Embryonic facial prominence (tissue), 1 donor: ENCODE data around the gene PRDX2.

Experiments
- DNase-seq: peaks from one replicate; pipeline ENCODE4 v3.0.0-alpha.2; 2016; ENCODE audit errors: extremely low spot score

Gene PRDX2

DNA sequence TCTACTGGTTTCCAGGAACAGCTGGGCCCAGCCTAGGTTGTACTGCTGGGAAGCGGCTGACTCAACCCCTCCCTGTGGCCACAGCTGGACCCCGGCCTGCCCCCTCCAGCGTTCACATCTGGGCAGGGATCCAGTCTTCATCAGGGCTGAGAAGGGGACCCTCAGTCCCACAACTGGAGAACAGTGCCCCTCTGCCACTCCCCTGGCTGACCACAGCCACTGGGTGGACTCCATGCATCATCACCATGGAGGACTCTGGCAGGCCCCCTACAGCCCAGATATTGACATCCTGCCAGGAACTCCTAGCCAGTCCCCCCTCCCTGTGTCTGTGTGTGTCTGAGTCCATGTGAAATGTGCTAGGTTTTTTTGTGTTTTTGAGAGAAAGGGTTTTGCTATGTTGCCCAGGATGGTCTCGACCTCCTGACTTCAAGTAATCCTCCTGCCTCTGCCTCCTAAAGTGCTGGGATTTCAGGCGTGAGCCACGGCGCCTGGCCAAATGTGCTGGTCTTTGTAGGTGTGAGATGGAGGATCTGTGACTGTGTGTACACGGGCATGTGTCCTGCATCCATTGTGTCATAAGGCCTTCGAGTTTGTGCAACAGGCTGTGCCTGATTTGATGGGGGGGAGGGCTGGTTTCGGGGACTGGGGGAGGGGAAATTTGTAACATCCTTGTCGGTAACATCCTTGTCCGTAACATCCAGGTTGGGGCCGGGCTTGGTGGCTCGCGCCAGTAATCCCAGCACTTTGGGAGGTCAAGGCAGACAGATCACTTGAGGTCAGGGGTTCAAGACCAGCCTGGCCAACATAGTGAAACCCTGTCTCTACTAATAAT is 22.2 kb downstream of the PRDX2 start:
- DNase-seq = no peak

- no peak for DNase-seq
Observed at GRCh38 chr19:12778905-12779161, 22.8 kb downstream of the PRDX2 start.

DNA sequence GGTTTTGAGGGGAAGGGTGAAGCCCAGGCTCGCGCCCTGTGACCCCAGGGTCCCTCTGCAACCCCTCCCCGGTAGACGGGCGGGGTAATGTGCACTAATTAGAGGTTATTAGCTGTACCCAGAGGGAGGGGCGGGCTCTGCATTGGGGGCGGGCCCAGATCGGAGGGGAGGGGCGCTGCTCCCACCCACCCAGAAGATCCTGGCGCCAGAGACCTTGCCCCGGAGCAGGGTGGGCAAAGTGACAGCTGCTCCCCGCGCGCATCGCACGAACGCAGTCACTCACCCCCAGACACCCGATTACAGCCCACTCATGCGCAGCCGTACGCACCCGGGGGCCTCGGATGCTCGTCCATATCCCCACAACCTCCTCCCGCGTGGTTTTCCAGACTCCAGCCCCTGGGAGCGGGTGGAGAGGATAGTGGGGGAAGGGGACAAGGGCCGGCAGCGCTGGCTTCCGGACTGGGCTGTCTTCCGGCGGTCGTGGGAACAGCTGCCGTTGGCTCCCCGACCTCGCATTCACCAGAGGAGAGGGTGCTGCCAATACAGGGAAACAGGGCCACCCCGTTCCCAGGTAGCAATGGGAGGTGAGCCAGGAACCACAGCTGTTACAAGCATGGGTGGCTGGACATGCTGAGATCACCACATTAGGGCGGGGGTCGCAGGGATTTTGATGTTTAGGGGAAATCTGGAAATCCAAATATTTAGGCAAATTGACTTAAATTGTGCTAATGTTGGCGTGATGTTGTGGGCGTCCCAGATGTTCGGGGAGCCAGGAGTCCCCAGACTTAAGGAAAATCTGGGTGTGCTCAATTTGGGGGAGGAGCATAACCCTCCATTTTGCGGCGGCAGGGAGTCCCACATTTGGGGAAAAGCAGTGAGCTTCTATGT is 23.3 kb downstream of the PRDX2 start:
- no peak for DNase-seq

DNA sequence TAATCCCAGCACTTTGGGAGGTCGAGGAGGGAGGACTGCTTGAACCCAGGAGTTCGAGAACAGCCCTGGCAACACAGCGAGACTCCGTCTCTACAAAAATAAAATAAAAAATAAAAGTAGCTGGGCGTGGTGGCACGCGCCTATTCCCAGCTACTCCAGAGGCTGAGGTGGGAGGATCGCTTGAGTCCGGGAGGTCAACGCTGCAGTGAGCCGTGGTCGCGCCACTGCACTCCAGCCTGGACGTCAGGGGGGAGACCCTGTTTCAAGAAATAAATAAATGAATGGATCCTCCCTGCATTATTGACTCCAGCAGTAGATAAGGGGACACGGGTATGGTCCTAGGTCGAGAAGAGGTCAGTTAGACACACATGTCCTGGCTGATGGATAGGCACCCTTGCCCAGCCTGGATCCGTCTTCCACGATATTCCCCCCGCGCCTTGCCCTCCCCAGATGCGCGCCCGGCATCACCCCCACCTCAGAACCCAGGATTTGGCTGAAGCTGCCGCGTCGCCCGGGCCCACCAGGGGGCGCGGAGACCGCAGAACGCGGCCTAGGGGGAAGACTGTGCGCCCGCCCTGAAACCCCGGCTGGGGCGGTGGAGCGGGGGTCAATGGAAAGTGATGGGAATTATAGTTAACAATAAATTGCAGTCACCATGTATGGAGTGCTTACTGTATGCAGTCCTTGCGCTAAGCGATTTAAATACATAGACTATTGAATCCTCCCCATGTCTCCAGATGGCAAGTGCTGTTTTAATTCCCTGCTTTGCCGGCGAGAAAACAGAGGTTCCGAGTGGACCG is 24.2 kb downstream of the PRDX2 start:
- peak; percentile 66 for DNase-seq

DNA sequence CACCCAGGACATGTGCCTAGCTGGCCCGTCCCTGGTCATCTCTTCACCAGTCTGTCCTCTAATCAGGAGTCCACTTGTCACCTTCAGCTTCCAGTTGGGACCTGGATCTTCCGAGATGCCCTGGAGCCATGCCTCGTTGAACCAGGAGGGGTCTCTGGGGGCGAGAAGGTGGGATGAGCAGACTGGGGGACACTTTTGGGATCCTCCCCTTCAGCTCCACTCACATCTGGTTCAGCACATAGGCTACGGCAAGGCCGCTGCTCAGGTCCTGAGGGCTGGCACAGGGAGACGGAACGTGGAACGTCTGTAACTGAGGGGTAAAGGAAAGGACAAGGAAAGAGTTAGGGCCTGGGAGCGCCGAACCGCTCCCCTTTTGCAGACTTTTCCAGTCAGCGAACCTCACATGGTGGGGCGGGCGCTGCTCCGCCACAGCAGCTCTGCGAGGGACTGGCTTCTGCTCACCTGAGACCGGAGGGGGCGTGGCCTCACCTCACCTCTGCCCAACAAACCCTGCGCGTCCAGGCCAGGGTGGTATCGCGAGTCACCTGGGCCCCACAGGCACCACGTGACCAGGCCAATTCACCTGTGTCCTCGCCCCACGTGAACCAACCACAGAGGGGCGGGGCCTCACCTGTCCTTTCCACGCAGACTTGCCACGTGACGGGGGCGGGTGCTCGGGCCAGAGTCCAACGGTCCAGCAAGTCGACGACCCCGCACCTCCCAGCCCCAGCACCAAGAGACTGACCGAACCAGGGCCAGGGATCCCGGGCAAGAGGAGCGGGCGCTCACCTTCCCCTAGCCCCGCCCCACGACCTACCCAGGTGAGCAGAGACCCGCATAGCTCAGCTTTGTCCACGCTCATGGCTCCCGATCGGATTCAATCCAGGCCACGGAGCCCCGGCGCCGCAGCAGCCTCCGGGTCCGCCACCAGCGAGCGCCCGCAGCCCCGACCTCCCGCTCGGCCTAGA is 26.7 kb downstream of the PRDX2 start, which contains the start of gene HOOK2:
HOOK2 (minus strand) TSS at position 965 of the 968 bp plus-strand sequence; CDS start at position 862, 103 bp downstream.
- no peak for DNase-seq

GRCh38 chr19:12773571-12773970 is 28.0 kb downstream of the PRDX2 start:
- DNase-seq = no peak

GRCh38 chr19:12772323-12772722 is 29.3 kb downstream of the PRDX2 start:
- DNase-seq = no peak

DNA sequence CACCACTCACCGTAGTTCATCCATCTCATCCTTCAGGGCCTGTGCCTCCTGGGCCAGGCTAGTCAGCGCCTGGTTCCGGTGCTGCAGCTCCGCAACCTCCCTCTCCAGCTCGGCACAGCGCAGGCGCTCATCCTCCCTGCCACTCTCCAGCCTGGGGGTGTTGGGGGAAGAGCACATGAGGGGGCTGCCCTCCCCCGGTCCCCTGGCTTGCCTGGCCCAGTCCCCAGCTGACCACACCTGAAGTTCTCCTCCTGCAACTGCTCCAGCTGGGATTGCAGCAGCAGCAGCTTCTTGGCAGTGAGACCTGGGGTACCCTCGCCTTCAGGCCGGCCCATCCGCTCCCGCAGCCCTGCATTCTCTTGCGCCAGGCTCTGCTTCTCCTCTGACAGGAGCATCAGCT is 30.7 kb downstream of the PRDX2 start:
- DNase-seq = no peak

DNA sequence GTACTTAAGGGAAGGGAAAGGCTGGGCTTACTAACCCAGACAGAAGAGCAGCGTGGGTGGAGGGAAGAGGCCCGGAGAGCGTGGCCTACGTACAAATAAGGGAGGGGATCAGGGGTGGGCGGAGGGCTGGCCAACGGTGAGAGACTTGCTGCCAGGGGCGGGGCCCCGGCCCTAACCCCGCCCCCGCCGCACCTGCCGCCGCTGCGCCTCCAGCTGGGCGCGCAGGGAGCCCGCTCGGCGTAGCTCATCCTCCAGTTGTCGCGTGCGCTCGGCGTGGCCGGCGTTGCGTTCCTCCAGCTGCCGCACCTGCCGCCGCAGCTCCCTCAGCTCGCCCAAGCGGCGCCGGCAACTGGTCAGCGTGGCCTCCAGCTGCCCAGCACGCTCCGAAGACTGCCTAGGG is 31.9 kb downstream of the PRDX2 start:
- DNase-seq = no peak

DNA sequence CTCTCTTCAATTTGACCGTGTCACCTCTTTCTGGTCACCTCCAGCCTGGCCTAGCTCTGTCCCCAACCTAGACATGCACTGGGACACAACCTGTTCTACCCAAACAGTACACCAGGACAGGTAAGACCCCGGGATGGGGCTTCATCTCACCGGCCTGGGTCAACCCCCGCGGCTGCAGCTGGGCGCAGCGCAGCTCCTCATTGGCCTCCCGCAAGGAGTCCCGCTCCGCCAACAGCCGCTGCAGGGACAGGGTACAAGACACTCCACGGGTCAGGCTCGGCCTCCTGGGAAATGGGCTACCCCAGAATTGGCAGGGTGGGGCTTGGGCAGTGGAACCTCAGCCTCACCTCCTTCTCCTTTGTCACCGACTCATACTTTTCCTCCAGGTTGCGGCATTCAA is 33.9 kb downstream of the PRDX2 start:
- no peak for DNase-seq

DNA sequence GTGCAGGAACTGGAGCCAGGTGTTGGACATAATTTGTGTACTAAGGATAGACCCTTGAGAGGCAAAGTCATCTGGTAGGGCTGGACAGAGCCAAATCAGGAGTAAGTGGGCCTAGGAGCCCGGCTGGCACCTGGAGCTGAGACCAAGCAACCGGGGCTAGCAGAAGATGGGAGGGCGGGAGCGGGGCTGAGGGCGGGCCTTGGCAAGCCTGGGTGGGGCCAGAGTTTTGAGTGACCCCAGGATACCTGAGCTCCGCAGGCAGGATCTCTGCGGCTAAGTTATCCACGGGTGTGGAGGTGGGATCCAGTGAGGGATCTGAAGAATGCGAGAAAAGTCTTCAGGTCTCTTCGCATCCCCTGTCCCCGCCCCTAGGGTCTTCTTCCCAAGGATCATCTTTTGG is 34.5 kb downstream of the PRDX2 start:
- no peak for DNase-seq

DNA sequence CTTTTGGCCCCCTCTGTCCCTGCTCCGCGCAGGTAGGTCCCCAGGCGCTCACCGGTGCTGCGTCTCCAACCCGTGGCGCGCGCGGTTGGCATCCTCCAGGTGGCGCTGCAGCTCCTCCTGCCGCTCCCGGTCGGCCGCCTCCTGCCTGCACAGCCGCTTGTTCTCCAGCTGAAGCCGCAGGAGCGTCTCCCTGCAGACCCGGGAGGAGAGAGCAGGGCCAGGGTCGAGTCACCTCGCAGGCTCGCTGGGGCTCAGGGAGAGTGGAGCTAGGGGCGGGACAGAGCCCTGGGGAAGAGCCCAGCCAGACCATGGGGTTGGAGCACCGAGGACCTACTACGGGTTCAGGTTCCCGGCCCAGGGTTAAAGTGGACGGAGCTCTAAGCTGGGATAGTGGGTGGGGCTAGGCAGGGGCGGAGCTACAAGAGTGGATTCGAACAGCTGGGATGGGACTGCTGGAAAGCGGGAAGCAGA is 35.5 kb downstream of the PRDX2 start:
- DNase-seq = peak; percentile 76

GRCh38 chr19:12764698-12765097 is 36.9 kb downstream of the PRDX2 start:
- no peak for DNase-seq

DNA sequence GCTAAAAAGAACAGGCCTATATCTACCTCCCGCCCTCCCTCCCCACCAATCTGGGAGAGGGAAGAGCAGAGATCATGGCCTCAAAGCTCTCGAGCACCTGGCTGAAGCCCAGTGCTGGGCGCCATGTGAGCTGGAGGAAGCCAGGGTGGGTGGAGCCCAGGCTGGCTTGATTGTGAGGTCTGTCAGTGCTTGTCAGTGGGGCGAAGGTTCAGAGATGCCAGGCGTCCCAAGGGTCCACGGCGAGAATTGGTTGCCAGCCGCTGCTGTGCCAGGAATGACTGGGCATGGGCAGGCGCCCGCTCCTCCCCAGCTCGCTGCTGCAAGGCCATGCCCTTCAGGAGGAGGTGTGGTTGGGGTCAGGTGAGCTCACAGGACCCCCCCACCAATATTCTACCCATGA is 38.5 kb downstream of the PRDX2 start:
- no peak for DNase-seq

- DNase-seq = no peak
Observed at GRCh38 chr19:12759686-12760085, 41.9 kb downstream of the PRDX2 start.

DNA sequence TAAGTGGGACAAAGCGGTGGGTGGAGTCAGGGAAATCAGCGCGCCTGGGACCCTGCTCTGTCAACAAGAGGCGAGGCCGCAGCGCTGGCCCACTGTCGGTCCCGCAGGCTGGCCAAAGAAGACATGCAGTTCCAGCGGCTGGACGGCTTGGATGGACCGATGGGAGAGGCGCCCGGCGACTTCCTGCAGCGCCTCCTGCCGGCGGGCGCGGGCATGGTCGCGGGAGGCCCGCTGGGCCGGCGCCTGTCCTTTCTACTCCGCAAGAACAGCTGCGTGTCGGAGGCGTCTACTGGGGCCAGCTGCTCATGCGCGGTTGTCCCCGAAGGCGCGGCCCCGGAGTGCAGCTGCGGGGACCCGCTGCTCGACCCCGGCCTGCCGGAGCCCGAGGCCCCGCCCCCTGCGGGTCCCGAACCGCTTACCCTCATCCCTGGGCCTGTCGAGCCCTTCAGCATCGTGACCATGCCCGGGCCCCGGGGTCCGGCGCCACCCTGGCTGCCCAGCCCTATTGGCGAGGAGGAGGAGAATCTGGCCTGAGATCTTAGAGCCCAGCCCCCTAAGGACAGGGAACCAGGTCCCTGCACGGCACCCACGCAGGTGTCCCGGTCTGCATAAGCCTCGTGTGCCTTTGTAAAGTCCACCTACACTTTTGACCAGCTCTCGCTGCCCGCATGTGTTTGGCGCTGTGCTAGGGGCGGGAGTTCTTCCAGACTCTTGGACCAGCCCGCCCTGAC is 43.9 kb downstream of the PRDX2 start:
- DNase-seq = no peak

DNA sequence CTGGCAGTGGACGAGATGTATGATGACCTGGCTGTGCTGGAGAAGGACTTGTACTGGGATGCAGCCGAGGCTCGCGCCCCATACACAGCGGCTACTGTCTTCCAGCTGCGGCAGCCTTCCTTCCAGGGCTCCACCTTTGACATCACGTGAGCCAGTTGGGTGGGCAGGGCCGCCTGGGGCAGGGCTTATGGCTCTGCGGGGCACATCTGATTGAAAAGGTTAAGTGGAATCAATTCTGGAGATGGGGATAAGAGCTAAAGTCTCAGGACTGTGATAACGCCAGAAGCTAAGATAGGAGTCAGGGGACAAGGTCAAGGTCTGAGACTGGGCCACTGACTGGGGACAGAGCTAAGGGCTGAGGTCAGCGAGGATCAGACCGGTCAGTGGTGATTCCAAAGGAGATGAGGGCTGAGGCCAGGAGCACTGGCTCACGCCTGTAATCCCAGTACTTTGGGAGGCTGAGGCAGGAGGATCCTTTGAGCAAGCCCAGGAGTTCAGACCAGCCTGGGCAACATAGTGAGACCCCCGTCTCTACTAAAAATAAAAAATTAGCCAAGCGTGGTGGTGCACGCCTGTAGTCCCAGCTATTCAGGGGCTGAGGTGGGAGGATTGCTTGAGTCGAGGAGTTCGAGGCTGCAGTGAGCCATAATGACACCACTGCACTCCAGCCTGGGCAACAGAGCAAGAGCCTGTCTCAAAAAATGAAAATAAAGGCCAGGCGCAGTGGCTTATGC is 45.3 kb downstream of the PRDX2 start:
- no peak for DNase-seq

DNA sequence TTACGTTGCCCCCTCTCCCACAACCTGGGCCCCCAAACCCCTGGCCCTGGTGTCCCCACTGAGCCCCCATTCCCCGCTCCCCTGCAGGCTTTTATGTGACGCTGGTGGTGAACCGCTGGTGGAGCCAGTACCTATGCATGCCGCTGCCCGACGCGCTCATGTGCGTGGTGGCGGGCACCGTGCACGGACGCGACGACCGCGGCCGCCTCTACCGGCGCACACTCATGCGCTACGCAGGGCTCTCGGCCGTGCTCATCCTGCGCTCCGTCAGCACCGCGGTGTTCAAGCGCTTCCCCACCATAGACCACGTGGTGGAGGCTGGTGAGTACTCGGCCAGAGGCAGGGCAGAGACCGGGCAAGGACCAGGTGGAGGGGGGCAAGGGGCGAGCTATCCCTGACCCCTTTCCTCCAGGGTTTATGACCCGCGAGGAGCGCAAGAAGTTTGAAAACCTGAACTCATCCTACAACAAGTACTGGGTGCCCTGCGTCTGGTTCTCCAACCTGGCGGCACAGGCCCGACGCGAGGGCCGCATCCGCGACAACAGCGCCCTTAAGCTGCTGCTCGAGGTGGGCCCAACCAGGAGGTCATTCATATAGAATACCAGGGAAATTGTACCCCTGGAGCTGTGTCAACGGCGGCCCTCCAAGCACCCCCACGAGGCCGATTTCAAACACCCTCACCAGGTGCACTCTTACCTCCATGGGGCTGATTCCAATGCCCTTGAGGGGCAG is 47.0 kb downstream of the PRDX2 start:
- DNase-seq = no peak
